Vagina (tissue), 2 donors: ENCODE data around the gene RPS6KL1.

ENCODE experiments used
- CTCF ChIP-seq, 3 experiments: fragments of 450-650 bp in 2 of 3; fragments of 200-600 bp in 1 of 3; sonication (generic) in 1 of 3; IDR thresholded peaks; one replicate each; pipeline ENCODE4 v1.5.1; 2017 to 2019; ENCODE audit warnings: antibody characterized with exemption in 3 of 3, mild to moderate bottlenecking in 2 of 3, moderate library complexity in 2 of 3
- POLR2A ChIP-seq, 2 donors: fragments of 450-650 bp; IDR thresholded peaks; one replicate each; pipeline ENCODE4 v1.6.1; 2017; ENCODE audit warnings: antibody characterized with exemption in 2 of 2, mild to moderate bottlenecking in 2 of 2, moderate library complexity in 2 of 2
- POLR2AphosphoS5 ChIP-seq, 2 donors: sonication (generic); formaldehyde crosslinking; IDR thresholded peaks; one replicate each; pipeline ENCODE4 v1.9.0; 2017; ENCODE audit warnings: antibody characterized with exemption in 2 of 2, mild to moderate bottlenecking in 2 of 2, low read depth in 1 of 2; ENCODE audit not compliant: insufficient read depth in 1 of 2

GRCh38 chr14:74875204-74875603 is 47.9 kb downstream of the RPS6KL1 start:
- TF ChIP-seq POLR2AphosphoS5 (IDR thresholded peaks at IDR 0.05; ENCODE audit: insufficient read depth in 1 of 2, low read depth in 1 of 2) = no peak
- no peak for TF ChIP-seq CTCF (IDR thresholded peaks at IDR 0.05)
- no peak for TF ChIP-seq POLR2A (IDR thresholded peaks at IDR 0.05)
